PC-9 (cell line): ENCODE measurements around the gene HEG1.

Experiments used
- CTCF ChIP-seq: fragments of 200-600 bp; sonication (generic); conservative IDR thresholded peaks from 2 replicates; pipeline ENCODE4 v1.6.1; 2017; ENCODE audit warnings: mixed run types, antibody characterized with exemption, mild to moderate bottlenecking, moderate library complexity
- EZH2 ChIP-seq: fragments of 200-600 bp; sonication (generic); IDR thresholded peaks from 2 replicates; pipeline ENCODE4 v1.8.0; 2017; ENCODE audit warnings: antibody characterized with exemption, low read depth

- TF ChIP-seq CTCF = no peak
- TF ChIP-seq EZH2 = no peak
These were observed 54.0 kb downstream of the HEG1 start for GRCh38 chr3:125001557-125002413.
